H1 (cell line): ENCODE results near the gene RAB11FIP5.

ENCODE experiments used
- CTCF ChIP-seq, 3 experiments: IDR thresholded peaks; 1 replicate in 2 of 3; 2 replicates in 1 of 3; pipeline versions ENCODE4 v1.5.1 to v1.6.1; 2011; ENCODE audit warnings: low read length in 3 of 3, mild to moderate bottlenecking in 3 of 3, inconsistent platforms in 2 of 3, low read depth in 1 of 3, moderate library complexity in 1 of 3; ENCODE audit not compliant: insufficient read depth in 1 of 3; ENCODE audit errors: control extremely low read depth in 1 of 3
- MAX ChIP-seq: IDR thresholded peaks from 2 replicates; pipeline ENCODE4 v1.6.1; 2012; ENCODE audit warnings: inconsistent platforms
- RFX5 ChIP-seq: IDR thresholded peaks from 2 replicates; pipeline ENCODE4 v1.6.1; 2011; ENCODE audit warnings: low read depth, low read length, improper control_type of control experiment, borderline replicate concordance

GRCh38 chr2:73122536-73122935 is 9.8 kb upstream of the RAB11FIP5 start:
- no peak for TF ChIP-seq MAX
- TF ChIP-seq RFX5 = no peak
- TF ChIP-seq CTCF (IDR thresholded peaks at IDR 0.05; ENCODE audit: control extremely low read depth in 1 of 3, insufficient read depth in 1 of 3, low read depth in 1 of 3, low read length in 3 of 3) = no peak
